ENCODE results near the gene WNT7B. TPM values are rescaled to one million over a fixed set of nuclear protein-coding genes. Genes with fewer than 3 reads are reported as not detected.

WNT7B gene
- total RNA-seq, 1 donor from 2014 or later, result 1.8 TPM

GRCh38 chr22:45923212-45923611 lies 53.8 kb downstream of the WNT7B start:
- no peaks in the 10 kb centered on the region for H4K20me1 ChIP-seq (ENCODE audit: low read depth)
- Mint-ChIP-seq H3K27me3 (ENCODE audit: insufficient read depth, low read depth) (no peaks in the 10 kb centered on the region), H3K9me3 (no peaks in the 10 kb centered on the region), H3K4me3 (no peak overlapping the region), H3K36me3 (peaks cover 2% of the 10 kb centered on the region), H3K27ac (no peak overlapping the region), H3K4me1 (peaks cover 4% of the 10 kb centered on the region)
- H3K4me3 ChIP-seq, result no peak overlapping the region
- H3K4me1 ChIP-seq, result no peaks in the 10 kb centered on the region
- H3F3A ChIP-seq (ENCODE audit: low read depth), result no peaks in the 10 kb centered on the region
- no peak overlapping the region for H3K9ac ChIP-seq
- no peak for DNase-seq (ENCODE audit: low spot score)
- H3K9me3 ChIP-seq (ENCODE audit: low read depth), result no peaks in the 10 kb centered on the region
- TF ChIP-seq EZH2phosphoT487 (IDR thresholded peaks at IDR 0.05), result no peak
- TF ChIP-seq CTCF (IDR thresholded peaks at IDR 0.05), result no peak
- TF ChIP-seq EZH2 (IDR thresholded peaks at IDR 0.05), result no peak
- no peak overlapping the region for H2AFZ ChIP-seq (replicated peaks)
- H3K36me3 ChIP-seq, result no peaks in the 10 kb centered on the region
- no peaks in the 10 kb centered on the region for H3K79me2 ChIP-seq (ENCODE audit: low read depth)
- H3K27ac ChIP-seq, result no peak overlapping the region
- no peaks in the 10 kb centered on the region for H3K27me3 ChIP-seq
- no peak overlapping the region for H3K4me2 ChIP-seq

- peaks cover 6% of the 10 kb centered on the region for H3K4me1 Mint-ChIP-seq
- no peaks in the 10 kb centered on the region for H3K9me3 ChIP-seq (ENCODE audit: low read depth)
- DNase-seq (ENCODE audit: low spot score), result no peak
These were observed 54.3 kb downstream of the WNT7B start for GRCh38 chr22:45922661-45923060.

DNA sequence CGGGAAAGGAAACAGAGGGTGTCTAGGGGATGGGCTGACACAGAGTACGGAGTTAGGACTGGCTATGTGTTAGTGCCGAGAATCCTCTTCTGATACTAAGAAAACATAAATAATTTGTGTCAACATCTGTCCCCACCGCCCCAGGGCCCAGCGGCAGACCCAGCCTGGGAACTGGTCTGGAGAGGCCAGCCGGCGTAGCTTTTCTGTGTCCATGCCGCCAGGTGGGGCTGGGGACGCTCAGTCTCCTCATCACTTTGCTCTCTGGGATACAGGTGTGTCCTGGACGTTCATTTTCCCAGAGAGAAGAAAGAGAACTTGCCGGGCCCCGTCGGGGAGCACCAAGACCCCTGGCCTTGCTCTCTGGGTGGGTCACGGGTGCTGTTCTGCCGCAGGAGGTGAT lies 54.7 kb downstream of the WNT7B start:
- H3K9ac ChIP-seq, result no peak overlapping the region
- Mint-ChIP-seq H3K9me3 (no peaks in the 10 kb centered on the region), H3K36me3 (peaks cover 4% of the 10 kb centered on the region), H3K27me3 (ENCODE audit: insufficient read depth, low read depth) (peaks cover 3% of the 10 kb centered on the region), H3K27ac (no peak overlapping the region), H3K4me1 (peaks cover 9% of the 10 kb centered on the region), H3K4me3 (no peak overlapping the region)
- H3K27ac ChIP-seq, result no peak overlapping the region
- DNase-seq (ENCODE audit: low spot score), result no peak
- H2AFZ ChIP-seq (replicated peaks), result no peak overlapping the region
- no peaks in the 10 kb centered on the region for H3F3A ChIP-seq (ENCODE audit: low read depth)
- H3K36me3 ChIP-seq, result no peaks in the 10 kb centered on the region
- no peak overlapping the region for H3K4me3 ChIP-seq
- no peaks in the 10 kb centered on the region for H3K79me2 ChIP-seq (ENCODE audit: low read depth)
- H3K4me1 ChIP-seq, result no peaks in the 10 kb centered on the region
- H3K4me2 ChIP-seq, result no peak overlapping the region
- no peaks in the 10 kb centered on the region for H3K27me3 ChIP-seq
- no peaks in the 10 kb centered on the region for H4K20me1 ChIP-seq (ENCODE audit: low read depth)
- TF ChIP-seq EZH2phosphoT487 (IDR thresholded peaks at IDR 0.05), result no peak
- TF ChIP-seq EZH2 (IDR thresholded peaks at IDR 0.05), result no peak
- TF ChIP-seq CTCF (IDR thresholded peaks at IDR 0.05), result no peak
- H3K9me3 ChIP-seq (ENCODE audit: low read depth), result no peaks in the 10 kb centered on the region

More at GRCh38 chr22:45922661-45923060, 54.3 kb downstream of the WNT7B start:
- H3K27me3 Mint-ChIP-seq (ENCODE audit: insufficient read depth, low read depth), result no peaks in the 10 kb centered on the region
- Histone ChIP-seq H3K4me2 (no peak overlapping the region), H3K79me2 (ENCODE audit: low read depth) (no peaks in the 10 kb centered on the region), H3K36me3 (no peaks in the 10 kb centered on the region), H3K27ac (no peak overlapping the region), H3K4me3 (no peak overlapping the region), H3F3A (ENCODE audit: low read depth) (no peaks in the 10 kb centered on the region), H2AFZ (replicated peaks) (no peak overlapping the region), H3K9ac (no peak overlapping the region), H3K27me3 (no peaks in the 10 kb centered on the region), H3K4me1 (no peaks in the 10 kb centered on the region), H4K20me1 (ENCODE audit: low read depth) (no peaks in the 10 kb centered on the region)
- no peaks in the 10 kb centered on the region for H3K9me3 Mint-ChIP-seq
- TF ChIP-seq CTCF (IDR thresholded peaks at IDR 0.05), result no peak
- no peak for TF ChIP-seq EZH2phosphoT487 (IDR thresholded peaks at IDR 0.05)
- H3K27ac Mint-ChIP-seq, result no peak overlapping the region
- peaks cover 1% of the 10 kb centered on the region for H3K36me3 Mint-ChIP-seq
- no peak overlapping the region for H3K4me3 Mint-ChIP-seq

Data from neural progenitor cell (in vitro differentiated cells).